22Rv1 (cell line): ENCODE results near the gene CYB5B.
"Not testable (repeated sequence)": the region's sequence is repeated elsewhere in the genome, so short reads cannot be mapped to it uniquely, and the experiment has no call there.

Source experiments
- H3K27ac ChIP-seq: fragments of 450-650 bp; 2 replicates; pipeline ENCODE4 v1.5.1; 2017
- CTCF ChIP-seq: fragments of 450-650 bp; IDR thresholded peaks from 2 replicates; pipeline ENCODE4 v1.5.1; 2017; ENCODE audit warnings: mild to moderate bottlenecking
- ZFX ChIP-seq: fragments of 450-650 bp; IDR thresholded peaks from 2 replicates; pipeline ENCODE4 v1.6.1; 2017; ENCODE audit warnings: antibody characterized with exemption, borderline replicate concordance

CYB5B gene

GRCh38 chr16:69419956-69420355 is 4.5 kb upstream of the CYB5B start:
- TF ChIP-seq ZFX (no peak), CTCF (no peak)
- H3K27ac ChIP-seq, result peak overlapping the region; percentile 99; the same call in 1 of the 2 replicates

GRCh38 chr16:69423189-69423588 is 1.2 kb upstream of the CYB5B start:
- H3K27ac ChIP-seq, result peak overlapping the region; percentile 88
- TF ChIP-seq ZFX (no peak), CTCF (no peak)

- H3K27ac ChIP-seq, result peak overlapping the region; percentile 88
- no peak for TF ChIP-seq CTCF
- TF ChIP-seq ZFX, result no peak
Measured at GRCh38 chr16:69424935-69425784, 741 bp downstream of the CYB5B start.

GRCh38 chr16:69428652-69429051 is 4.2 kb downstream of the CYB5B start:
- H3K27ac ChIP-seq, result no peak overlapping the region
- TF ChIP-seq ZFX (no peak), CTCF (no peak)

GRCh38 chr16:69429058-69429640 is 4.7 kb downstream of the CYB5B start:
- not testable (repeated sequence) for H3K27ac ChIP-seq

GRCh38 chr16:69431948-69432468 is 7.6 kb downstream of the CYB5B start:
- TF ChIP-seq ZFX, result no peak
- H3K27ac ChIP-seq, result no peak overlapping the region

GRCh38 chr16:69434066-69434465 is 9.6 kb downstream of the CYB5B start:
- H3K27ac ChIP-seq, result peak overlapping the region; percentile 68; the same call in 1 of the 2 replicates
- no peak for TF ChIP-seq CTCF
- no peak for TF ChIP-seq ZFX
